IMR-90 (cell line): ENCODE data around the gene APMAP. TPM values are rescaled to one million over a fixed set of nuclear protein-coding genes. Genes with fewer than 3 reads are reported as not detected.

ENCODE experiments used
- ATAC-seq: fragments of 200-7000 bp; cut with Tn5 transposase; 2 replicates; pipeline ENCODE4 v1.9.1; 2020; ENCODE audit warnings: low read depth, mild to moderate bottlenecking, moderate library complexity
- BruUV-seq: library from RNA; stranded (reverse); fragments of 400-500 nt; replicated peaks from 2 replicates; lab custom pipeline; 2021; lab: Mats Ljungman, UMichigan
- CTCF ChIA-PET: fragments of 300-600 bp; formaldehyde crosslinking; extraction: SDS; loops from one replicate; lab custom pipeline; 2021; ENCODE audit warnings: antibody characterized with exemption; lab: Yijun Ruan, JAX
- POLR2A ChIA-PET: fragments of 300-600 bp; sonication (Branson Sonifier 250); formaldehyde crosslinking; loops from one replicate; lab custom pipeline; 2022; ENCODE audit warnings: antibody characterized with exemption; ENCODE audit not compliant: unreplicated experiment; lab: Charles Lee
- DNase-seq: peaks from one replicate; pipeline ENCODE4 v3.0.0; 2013
- H2AFZ ChIP-seq: replicated peaks from 2 replicates; pipeline ENCODE3; 2013; ENCODE audit warnings: low read length, mild to moderate bottlenecking; ENCODE audit not compliant: poor library complexity
- H2AK5ac ChIP-seq: 2 replicates; pipeline ENCODE4 v1.6.1; 2013; ENCODE audit warnings: low read depth, low read length, inconsistent platforms
- H2AK9ac ChIP-seq: replicated peaks from 2 replicates; pipeline ENCODE3; 2013; ENCODE audit warnings: mild to moderate bottlenecking, low read depth, low read length, moderate library complexity; ENCODE audit not compliant: poor library complexity
- H2BK120ac ChIP-seq: 2 replicates; pipeline ENCODE4 v1.6.1; 2013; ENCODE audit warnings: low read depth, low read length, inconsistent platforms
- H2BK15ac ChIP-seq: 3 replicates; pipeline ENCODE4 v1.6.1; 2013; ENCODE audit warnings: low read depth, low read length, inconsistent platforms
- H2BK20ac ChIP-seq: 2 replicates; pipeline ENCODE4 v1.6.1; 2013; ENCODE audit warnings: low read depth, mild to moderate bottlenecking, inconsistent platforms, low read length, moderate library complexity
- H2BK5ac ChIP-seq: 2 replicates; pipeline ENCODE4 v1.6.1; 2013; ENCODE audit warnings: mild to moderate bottlenecking, low read depth, low read length, inconsistent platforms; ENCODE audit not compliant: poor library complexity, severe bottlenecking
- H3K14ac ChIP-seq: replicated peaks from 2 replicates; pipeline ENCODE4 v1.6.1; 2013; ENCODE audit warnings: low read depth, low read length, inconsistent platforms
- H3K18ac ChIP-seq: 2 replicates; pipeline ENCODE4 v1.6.1; 2013; ENCODE audit warnings: low read depth, low read length, control low read depth
- H3K23ac ChIP-seq: 2 replicates; pipeline ENCODE4 v1.6.1; 2013; ENCODE audit warnings: low read depth, low read length, inconsistent platforms
- H3K27ac ChIP-seq: 2 replicates; pipeline ENCODE4 v1.5.1; 2013; ENCODE audit warnings: mild to moderate bottlenecking, control low read depth, low read length; ENCODE audit not compliant: insufficient read depth
- H3K27me3 ChIP-seq: 2 replicates; pipeline ENCODE4 v1.6.1; 2013; ENCODE audit warnings: low read length; ENCODE audit not compliant: control insufficient read depth, insufficient read depth
- H3K36me3 ChIP-seq: 2 replicates; pipeline ENCODE4 v1.6.1; 2013; ENCODE audit warnings: low read length, mixed read lengths; ENCODE audit not compliant: control insufficient read depth, insufficient read depth
- H3K4ac ChIP-seq: 2 replicates; pipeline ENCODE4 v1.6.1; 2013; ENCODE audit warnings: low read depth, low read length, inconsistent platforms
- H3K4me1 ChIP-seq: 2 replicates; pipeline ENCODE4 v1.6.1; 2013; ENCODE audit warnings: low read length, mixed read lengths; ENCODE audit not compliant: control insufficient read depth, insufficient read depth
- H3K4me2 ChIP-seq: 2 replicates; pipeline ENCODE4 v1.6.1; 2013; ENCODE audit warnings: low read depth, mild to moderate bottlenecking, control low read depth, low read length, moderate library complexity
- H3K4me3 ChIP-seq: 2 replicates; pipeline ENCODE4 v1.5.1; 2013; ENCODE audit warnings: low read depth, mild to moderate bottlenecking, control low read depth, low read length, moderate library complexity; ENCODE audit not compliant: insufficient read depth
- H3K56ac ChIP-seq: 2 replicates; pipeline ENCODE4 v1.6.1; 2013; ENCODE audit warnings: low read length, inconsistent platforms; ENCODE audit not compliant: insufficient read depth; ENCODE audit errors: extremely low read depth
- H3K79me1 ChIP-seq, 2 experiments: 2 replicates each; pipeline ENCODE4 v1.6.1; 2013; ENCODE audit warnings: low read length in 2 of 2, inconsistent platforms in 1 of 2, low read depth in 1 of 2
- H3K9ac ChIP-seq: 2 replicates; pipeline ENCODE4 v1.6.1; 2013; ENCODE audit warnings: low read depth, low read length, control low read depth
- H3K9me1 ChIP-seq: 2 replicates; pipeline ENCODE4 v1.6.1; 2013; ENCODE audit warnings: low read length, inconsistent platforms; ENCODE audit not compliant: insufficient read depth
- H3K9me3 ChIP-seq: 2 replicates; pipeline ENCODE4 v1.6.1; 2013; ENCODE audit warnings: low read length; ENCODE audit not compliant: control insufficient read depth, insufficient read depth
- H4K20me1 ChIP-seq: 2 replicates; pipeline ENCODE4 v1.6.1; 2013; ENCODE audit warnings: low read length, inconsistent platforms; ENCODE audit not compliant: insufficient read depth
- H4K5ac ChIP-seq: 2 replicates; pipeline ENCODE4 v1.6.1; 2013; ENCODE audit warnings: mild to moderate bottlenecking, low read depth, low read length, control low read depth
- H4K8ac ChIP-seq, 2 experiments: 2 replicates each; pipeline ENCODE4 v1.6.1; 2013; ENCODE audit warnings: low read depth in 2 of 2, low read length in 2 of 2, control low read depth in 1 of 2, inconsistent platforms in 1 of 2
- H4K91ac ChIP-seq: 2 replicates; pipeline ENCODE4 v1.6.1; 2013; ENCODE audit warnings: low read depth, low read length, inconsistent platforms; ENCODE audit not compliant: insufficient read depth
- MAFK ChIP-seq: IDR thresholded peaks from 2 replicates; pipeline ENCODE4 v1.6.1; 2012; ENCODE audit warnings: low read depth, low read length, improper control_type of control experiment
- MXI1 ChIP-seq: IDR thresholded peaks from 2 replicates; pipeline ENCODE4 v1.6.1; 2012; ENCODE audit warnings: low read depth, mild to moderate bottlenecking, low read length, moderate library complexity, borderline replicate concordance
- WGBS, 2 experiments: methylation state at CpG; one replicate each; pipeline versions ENCODE4 v1.1.5 to v1.1.7; 2013; ENCODE audit warnings: missing lambda C conversion rate in 2 of 2; ENCODE audit not compliant: insufficient read length in 1 of 2; ENCODE audit errors: extremely low coverage in 2 of 2; 5-methylcytosine and 5-hydroxymethylcytosine counted together
- dilution Hi-C: fragments of 300-500 bp; cut with HindIII; formaldehyde crosslinking; loops from one replicate; pipeline ENCODE4 v1.14.3; 2018; ENCODE audit warnings: low sequenced_read_pairs; ENCODE audit not compliant: unreplicated experiment
- in situ Hi-C: fragments of 300-500 bp; cut with MboI; formaldehyde crosslinking; loops from 3 replicates; pipeline ENCODE4 v1.14.3; 2019; ENCODE audit warnings: low sequenced_read_pairs, inconsistent platforms, mixed read lengths
- intact Hi-C: fragments of 100-400 bp; cut with micrococcal nuclease; formaldehyde crosslinking; loops from 2 replicates; pipeline ENCODE4 v1.10.0; 2022
- polyA plus RNA-seq, 3 experiments: library from polyadenylated mRNA; depleted of rRNA; stranded (reverse); fragments of >200 nt; gene quantifications; 2 replicates each; pipeline ENCODE4 v1.2.3, GENCODE V29; 2012; ENCODE audit warnings: low replicate concordance in 1 of 3
- total RNA-seq: library from RNA; depleted of rRNA; stranded (reverse); fragments of >200 nt; gene quantifications from 2 replicates; pipeline ENCODE4 v1.2.3, GENCODE V29; 2012

APMAP gene
- total and polyA plus RNA-seq, 2 of the 4 experiments (the other 2 are of a cell fraction), result 67.2 to 88.8 TPM

DNA sequence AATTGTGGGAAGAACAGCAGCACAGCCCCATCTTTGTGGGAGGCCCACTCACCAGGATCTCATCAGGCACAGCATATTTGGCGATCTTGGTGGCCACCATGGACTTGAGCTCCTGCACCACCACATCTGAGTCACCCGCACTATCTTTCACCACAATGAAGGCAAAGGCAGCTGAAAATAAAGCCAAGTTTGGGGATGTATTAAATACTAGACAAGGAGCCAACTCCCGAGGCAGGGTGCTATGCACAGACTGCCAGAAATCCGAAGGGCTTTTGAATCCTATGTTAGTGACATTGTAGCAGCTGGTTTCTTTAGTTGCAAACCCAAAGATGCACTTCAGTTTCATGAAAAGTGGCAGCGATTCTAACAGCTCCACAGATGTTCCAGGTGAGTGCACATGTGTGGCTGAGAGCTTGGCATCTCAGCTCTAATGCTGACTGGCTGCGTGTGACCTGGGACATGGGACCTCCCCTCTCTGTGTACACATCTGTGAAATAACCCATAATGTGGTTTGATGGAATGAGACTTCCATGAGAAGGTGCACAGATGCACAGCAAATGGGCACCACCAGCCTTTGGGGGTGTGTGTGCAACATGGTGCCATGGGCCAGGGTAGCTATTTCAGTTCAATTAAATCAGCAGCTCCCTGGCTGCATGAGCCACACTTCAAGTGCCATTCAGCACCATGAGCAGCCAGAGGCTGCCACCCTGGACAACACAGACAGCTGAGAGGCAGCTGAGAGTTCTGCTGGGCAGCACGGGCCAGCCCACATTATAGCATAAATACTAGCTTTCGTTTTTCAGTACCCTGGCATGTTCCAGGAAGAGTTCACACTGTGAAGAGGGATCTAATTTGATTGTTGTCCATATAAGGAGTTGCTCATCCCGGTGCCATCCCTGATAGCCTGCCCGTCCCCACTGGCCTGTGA is 16.9 kb upstream of the APMAP start:
- WGBS, 2 experiments, result 57% methylated on average over 1 of the region's 10 CpGs; no CpG with 5 or more reads in 1 of the 2 experiments

More for the DNA sequence above, 16.9 kb upstream of the APMAP start:
- Histone ChIP-seq H3K79me1 (no peaks in the 10 kb centered on the region), H2AK5ac (no peak overlapping the region), H3K27ac (no peak overlapping the region), H4K91ac (no peak overlapping the region), H3K23ac (no peak overlapping the region), H2BK120ac (no peak overlapping the region), H3K9ac (no peak overlapping the region), H2AFZ (no peak overlapping the region), H3K4me1 (no peaks in the 10 kb centered on the region), H4K8ac (no peak overlapping the region), H2BK20ac (no peak overlapping the region), H3K4me2 (no peak overlapping the region), H3K36me3 (no peaks in the 10 kb centered on the region; the same call in 1 of the 2 replicates), H3K56ac (no peak overlapping the region), H3K9me3 (no peaks in the 10 kb centered on the region), H4K5ac (no peak overlapping the region), H3K4me3 (no peak overlapping the region), H3K18ac (no peak overlapping the region), H3K4ac (no peak overlapping the region), H3K14ac (no peak overlapping the region), H2BK15ac (no peak overlapping the region), H2BK5ac (no peak overlapping the region), H4K20me1 (no peaks in the 10 kb centered on the region), H3K9me1 (no peaks in the 10 kb centered on the region), H3K27me3 (peaks cover 6% of the 10 kb centered on the region), H2AK9ac (no peak overlapping the region)
- TF ChIP-seq MAFK, result no peak
- no peak for TF ChIP-seq MXI1
- ATAC-seq, result no peak; the same call in 1 of the 2 replicates
- intact Hi-C loops (no loop called here), dilution Hi-C loops (no loop called here), in situ Hi-C loops (loop anchor here (10.0 kb wide), 1 partner anchor 165 kb away; no protein-coding TSS in a partner anchor)
- ChIA-PET POLR2A (interaction anchor here (0.6 kb wide), 1 partner anchor 622 kb away, joined by 5 read pairs; no protein-coding TSS in a partner anchor), CTCF (no interaction called here)
- no peak for DNase-seq
- BruUV-seq, result no TSS peak
